Breast epithelium (tissue), 4 donors: ENCODE data around the gene TOMM7. TPM values are rescaled to one million over a fixed set of nuclear protein-coding genes. Genes with fewer than 3 reads are reported as not detected.

Source experiments
- DNase-seq, 2 donors: peaks; one replicate each; pipeline ENCODE4 v3.0.0-alpha.2; 2019; ENCODE audit warnings: low spot score in 2 of 2
- H3K27ac ChIP-seq, 2 donors: fragments of 200-600 bp; sonication (generic) in 1 of 2; one replicate each; pipeline ENCODE4 v1.5.1; 2016 to 2019; ENCODE audit warnings: mild to moderate bottlenecking in 1 of 2
- H3K27me3 ChIP-seq, 2 donors: fragments of 200-600 bp; sonication (generic) in 1 of 2; one replicate each; pipeline versions ENCODE4 v1.5.1 to v1.6.0; 2017 to 2019; ENCODE audit warnings: control low read depth in 1 of 2, mild to moderate bottlenecking in 1 of 2
- H3K36me3 ChIP-seq: fragments of 200-600 bp; one replicate; pipeline ENCODE4 v1.5.1; 2019
- H3K4me1 ChIP-seq, 2 donors: fragments of 200-600 bp; sonication (generic); one replicate each; pipeline ENCODE4 v1.5.1; 2016 to 2019; ENCODE audit warnings: control low read depth in 1 of 2
- H3K4me3 ChIP-seq, 3 donors: fragments of 200-600 bp; sonication (generic); 1 replicate in 2 of 3; 2 replicates in 1 of 3; pipeline ENCODE4 v1.5.1; 2016 to 2019; ENCODE audit warnings: mild to moderate bottlenecking in 3 of 3, moderate library complexity in 2 of 3
- H3K9me3 ChIP-seq, 2 donors: fragments of 200-600 bp; sonication (generic) in 1 of 2; one replicate each; pipeline ENCODE4 v1.5.1; 2016 to 2019; ENCODE audit warnings: control low read depth in 1 of 2
- CTCF ChIP-seq, 3 donors: fragments of 450-650 bp; IDR thresholded peaks; one replicate each; pipeline ENCODE4 v1.5.1; 2016 to 2017; ENCODE audit warnings: antibody characterized with exemption in 3 of 3, mild to moderate bottlenecking in 3 of 3, moderate library complexity in 3 of 3
- POLR2A ChIP-seq: fragments of 450-650 bp; IDR thresholded peaks from one replicate; pipeline ENCODE4 v1.6.1; 2016; ENCODE audit warnings: antibody characterized with exemption, mild to moderate bottlenecking, moderate library complexity
- POLR2AphosphoS5 ChIP-seq, 3 donors: sonication (generic); formaldehyde crosslinking; IDR thresholded peaks; one replicate each; pipeline ENCODE4 v1.6.1; 2017; ENCODE audit warnings: antibody characterized with exemption in 3 of 3
- intact Hi-C: fragments of 100-400 bp; cut with DNase I; formaldehyde crosslinking; loops from one replicate; pipeline ENCODE4 v1.15.1; 2023; ENCODE audit warnings: low total_unique reads
- total RNA-seq, 3 donors: library from RNA; depleted of rRNA; stranded (reverse); fragments of >200 nt; gene quantifications; one replicate each; pipeline ENCODE4 v1.1.0, GENCODE V29; 2016

TOMM7 gene
- total RNA-seq, 3 donors from 2014 or later: 191 to 304 (median 210) TPM

GRCh38 chr7:22858274-22858639, 35.6 kb upstream of the TOMM7 start:
- no peak for TF ChIP-seq POLR2A
- no peak for TF ChIP-seq POLR2AphosphoS5 (IDR thresholded peaks at IDR 0.05)
- TF ChIP-seq CTCF (IDR thresholded peaks at IDR 0.05): no peak
- Histone ChIP-seq H3K9me3 (no peaks in the 10 kb centered on the region), H3K4me1 (peaks cover 0 to 8% of the 10 kb centered on the region in 2 donors), H3K27ac (peak overlapping the region; percentile 71 to 87), H3K36me3 (no peaks in the 10 kb centered on the region), H3K27me3 (no peaks in the 10 kb centered on the region), H3K4me3 (peak overlapping the region in 1 of 3 donors; percentile 30)
- no peak for DNase-seq
- intact Hi-C loops: no loop called here

GRCh38 chr7:22856416-22856815, 33.8 kb upstream of the TOMM7 start:
- TF ChIP-seq CTCF (IDR thresholded peaks at IDR 0.05) (no peak), POLR2AphosphoS5 (IDR thresholded peaks at IDR 0.05) (no peak), POLR2A (no peak)

GRCh38 chr7:22855049-22855392, 32.4 kb upstream of the TOMM7 start:
- DNase-seq: no peak
- Histone ChIP-seq H3K4me1 (peaks cover 0 to 8% of the 10 kb centered on the region in 2 donors), H3K27ac (peak overlapping the region; percentile 98 to 99), H3K27me3 (no peaks in the 10 kb centered on the region), H3K4me3 (peak overlapping the region; percentile 70 to 97 (median 84)), H3K9me3 (no peaks in the 10 kb centered on the region), H3K36me3 (no peaks in the 10 kb centered on the region)
- TF ChIP-seq CTCF (IDR thresholded peaks at IDR 0.05) (no peak), POLR2A (no peak), POLR2AphosphoS5 (IDR thresholded peaks at IDR 0.05) (no peak)
- intact Hi-C loops: no loop called here

More at GRCh38 chr7:22856416-22856815, 33.8 kb upstream of the TOMM7 start:
- Histone ChIP-seq H3K27ac (peak overlapping the region; percentile 83 to 98), H3K4me1 (peaks cover 0 to 8% of the 10 kb centered on the region in 2 donors), H3K36me3 (no peaks in the 10 kb centered on the region), H3K27me3 (no peaks in the 10 kb centered on the region), H3K4me3 (peak overlapping the region in 1 of 3 donors; percentile 97), H3K9me3 (no peaks in the 10 kb centered on the region)
- intact Hi-C loops: no loop called here
- DNase-seq: no peak

- peak; percentile 53 for TF ChIP-seq POLR2A
- TF ChIP-seq CTCF (IDR thresholded peaks at IDR 0.05): peak in 1 of 3 donors; percentile 22
- peak; percentile 61 to 95 (median 78) for TF ChIP-seq POLR2AphosphoS5 (IDR thresholded peaks at IDR 0.05)
- Histone ChIP-seq H3K27me3 (no peaks in the 10 kb centered on the region), H3K4me3 (peak overlapping the region; percentile 70 to 97 (median 84)), H3K27ac (peak overlapping the region; percentile 98 to 99), H3K9me3 (no peaks in the 10 kb centered on the region), H3K36me3 (no peaks in the 10 kb centered on the region), H3K4me1 (peaks cover 0 to 4% of the 10 kb centered on the region in 2 donors)
- intact Hi-C loops: no loop called here
- DNase-seq: peak; percentile 66 to 79
Observed at GRCh38 chr7:22854158-22855048, 31.8 kb upstream of the TOMM7 start.

- H3K27ac ChIP-seq: peak overlapping the region; percentile 98 to 99
- DNase-seq: peak in 1 of 2 donors; percentile 41
- H3K9me3 ChIP-seq: no peaks in the 10 kb centered on the region
- no peaks in the 10 kb centered on the region for H3K36me3 ChIP-seq
- intact Hi-C loops: no loop called here
- peak overlapping the region; percentile 70 to 97 (median 84) for H3K4me3 ChIP-seq
- no peaks in the 10 kb centered on the region for H3K27me3 ChIP-seq
- no peak for TF ChIP-seq CTCF (IDR thresholded peaks at IDR 0.05)
- no peak for TF ChIP-seq POLR2AphosphoS5 (IDR thresholded peaks at IDR 0.05)
- no peak for TF ChIP-seq POLR2A
- H3K4me1 ChIP-seq: no peaks in the 10 kb centered on the region
Observed at GRCh38 chr7:22853674-22854157, 31.1 kb upstream of the TOMM7 start.
